ENCODE measurements around the gene LONP2. TPM values are rescaled to one million over a fixed set of nuclear protein-coding genes. Genes with fewer than 3 reads are reported as not detected.
"Not testable (repeated sequence)": the region's sequence is repeated elsewhere in the genome, so short reads cannot be mapped to it uniquely, and the experiment has no call there.

The LONP2 gene
- total RNA-seq, 2 experiments from 2014 or later: 49.9 to 53.9 TPM

- Mint-ChIP-seq H3K27ac (peak overlapping the region; percentile 54), H3K36me3 (ENCODE audit: low read depth) (peaks cover 29% of the 10 kb centered on the region), H3K4me1 (ENCODE audit: low read depth) (peaks cover 18% of the 10 kb centered on the region), H3K4me3 (no peak overlapping the region), H3K9me3 (no peaks in the 10 kb centered on the region), H3K27me3 (ENCODE audit: low read depth) (no peaks in the 10 kb centered on the region)
- intact Hi-C loops (cut with micrococcal nuclease): loop anchor here (1.0 kb wide), 5 partner anchors 32 to 277 kb away; partner anchors contain the start of gene SIAH1
- CTCF ChIA-PET: interaction anchor here (0.6 to 3.3 kb wide), 12 partner anchors 8 to 384 kb away, joined by 3 to 34 read pairs (median 3); no protein-coding TSS in a partner anchor
- DNase-seq: peak; percentile 79
These were observed 109.6 kb downstream of the LONP2 start for GRCh38 chr16:48353565-48354163.

DNA sequence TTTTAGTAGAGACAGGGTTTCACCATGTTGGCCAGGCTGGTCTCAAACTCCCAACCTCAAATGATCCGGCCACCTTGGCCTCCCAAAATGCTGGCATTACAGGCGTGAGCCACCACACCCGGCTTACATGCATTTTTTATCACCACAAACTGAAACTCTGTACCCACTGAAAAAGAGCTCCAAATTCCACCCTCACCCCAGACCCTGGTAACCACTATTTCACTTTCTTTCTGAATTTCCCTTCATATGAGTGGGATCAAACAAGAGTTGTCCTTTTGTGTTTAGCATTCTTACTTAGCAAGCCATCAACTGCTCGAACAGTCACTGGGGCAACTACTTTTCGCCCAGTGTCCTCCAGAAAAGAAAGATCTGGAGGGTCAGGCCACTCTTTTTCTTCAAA is 110.3 kb downstream of the LONP2 start:
- DNase-seq; H3K9me3 Mint-ChIP-seq; H3K4me3 Mint-ChIP-seq; intact Hi-C loops (cut with micrococcal nuclease); H3K27ac Mint-ChIP-seq; H3K27me3 Mint-ChIP-seq (ENCODE audit: low read depth): not testable (repeated sequence)
- Mint-ChIP-seq H3K4me1 (ENCODE audit: low read depth) (peaks cover 18% of the 10 kb centered on the region), H3K36me3 (ENCODE audit: low read depth) (peaks cover 26% of the 10 kb centered on the region)
- CTCF ChIA-PET: interaction anchor here (0.6 to 3.3 kb wide), 15 partner anchors 9 to 1792 kb away, joined by 3 to 34 read pairs (median 3); no protein-coding TSS in a partner anchor

- CTCF ChIA-PET: interaction anchor here (0.6 to 3.4 kb wide), 15 partner anchors 11 to 1793 kb away, joined by 3 to 34 read pairs (median 4); no protein-coding TSS in a partner anchor
- DNase-seq: no peak
- intact Hi-C loops (cut with micrococcal nuclease): no loop called here
- no peaks in the 10 kb centered on the region for H3K9me3 Mint-ChIP-seq
- H3K27me3 Mint-ChIP-seq (ENCODE audit: low read depth): no peaks in the 10 kb centered on the region
- H3K27ac Mint-ChIP-seq: no peak overlapping the region
- peaks cover 18% of the 10 kb centered on the region for H3K4me1 Mint-ChIP-seq (ENCODE audit: low read depth)
- H3K36me3 Mint-ChIP-seq (ENCODE audit: low read depth): peaks cover 25% of the 10 kb centered on the region
- no peak overlapping the region for H3K4me3 Mint-ChIP-seq
These were observed 111.1 kb downstream of the LONP2 start for GRCh38 chr16:48354877-48355855.

DNA sequence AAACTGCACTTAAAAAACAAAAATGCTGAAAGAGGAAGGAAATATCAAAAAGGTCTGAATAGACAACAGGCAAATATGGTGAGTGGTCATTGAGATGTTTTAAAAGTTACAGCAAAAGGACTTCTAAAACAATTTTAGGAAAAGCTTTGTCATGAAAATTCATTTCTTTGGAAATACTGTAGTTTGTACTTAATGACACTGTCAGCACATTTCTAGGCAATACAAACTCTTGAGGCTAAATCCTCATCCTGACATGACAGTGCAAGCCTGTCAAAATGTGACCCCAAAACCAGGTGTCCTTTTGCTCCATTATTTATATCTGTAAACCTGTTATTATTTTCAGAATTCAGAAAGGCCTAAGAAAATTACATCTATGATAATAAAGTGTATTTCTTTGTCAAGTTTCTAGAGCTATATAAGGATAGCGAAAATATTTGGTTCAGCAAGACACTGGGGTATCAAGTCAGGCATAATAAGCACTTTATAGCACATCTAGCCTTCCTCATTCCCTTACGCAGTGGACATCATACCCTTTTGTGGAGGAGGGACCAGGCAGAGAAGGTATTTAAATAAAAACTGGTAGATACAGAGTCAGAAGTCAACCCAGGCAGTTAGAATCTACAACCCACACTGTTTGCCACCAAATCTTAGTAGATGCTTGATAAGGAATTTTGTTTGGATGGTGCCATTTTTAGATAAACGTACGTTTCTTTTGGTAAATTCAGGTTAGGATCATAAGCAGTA is 112.7 kb downstream of the LONP2 start:
- no peak overlapping the region for H3K4me3 Mint-ChIP-seq
- H3K4me1 Mint-ChIP-seq (ENCODE audit: low read depth): peaks cover 29% of the 10 kb centered on the region
- intact Hi-C loops (cut with micrococcal nuclease): no loop called here
- no peak for DNase-seq
- peaks cover 20% of the 10 kb centered on the region for H3K36me3 Mint-ChIP-seq (ENCODE audit: low read depth)
- CTCF ChIA-PET: interaction anchor here (0.7 to 3.4 kb wide), 5 partner anchors 170 to 271 kb away, joined by 3 to 19 read pairs (median 5); no protein-coding TSS in a partner anchor
- H3K27me3 Mint-ChIP-seq (ENCODE audit: low read depth): no peaks in the 10 kb centered on the region
- H3K27ac Mint-ChIP-seq: peak overlapping the region; percentile 59
- no peaks in the 10 kb centered on the region for H3K9me3 Mint-ChIP-seq

- peaks cover 23% of the 10 kb centered on the region for H3K36me3 Mint-ChIP-seq (ENCODE audit: low read depth)
- H3K27ac Mint-ChIP-seq: no peak overlapping the region
- no peaks in the 10 kb centered on the region for H3K9me3 Mint-ChIP-seq
- DNase-seq: no peak
- no peaks in the 10 kb centered on the region for H3K27me3 Mint-ChIP-seq (ENCODE audit: low read depth)
- H3K4me1 Mint-ChIP-seq (ENCODE audit: low read depth): peaks cover 33% of the 10 kb centered on the region
- intact Hi-C loops (cut with micrococcal nuclease): no loop called here
- CTCF ChIA-PET: interaction anchor here (3.4 kb wide), 1 partner anchor 265 kb away, joined by 19 read pairs; no protein-coding TSS in a partner anchor
- no peak overlapping the region for H3K4me3 Mint-ChIP-seq
These were observed 114.3 kb downstream of the LONP2 start for GRCh38 chr16:48358419-48358818.

DNA sequence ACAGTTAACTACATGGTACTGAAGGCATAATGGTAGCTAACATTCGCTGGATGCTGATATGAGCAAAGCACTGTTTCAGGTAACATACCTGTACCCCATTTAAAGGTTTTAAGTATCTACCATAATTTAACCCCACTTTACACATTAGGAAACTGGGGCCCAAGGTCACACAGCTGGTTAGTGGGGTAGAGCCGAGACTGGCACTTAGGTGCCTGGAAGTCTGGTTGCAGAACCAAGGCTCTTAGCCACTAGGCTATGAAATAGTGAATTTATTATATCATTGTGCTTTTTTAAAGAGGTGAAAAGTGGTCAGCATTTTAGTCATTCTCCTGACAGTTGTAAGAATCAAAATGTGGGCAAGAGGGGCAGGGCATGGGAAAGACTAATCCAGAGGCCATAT is 115.9 kb downstream of the LONP2 start:
- H3K27ac Mint-ChIP-seq: no peak overlapping the region
- H3K9me3 Mint-ChIP-seq: no peaks in the 10 kb centered on the region
- DNase-seq: no peak
- H3K27me3 Mint-ChIP-seq (ENCODE audit: low read depth): no peaks in the 10 kb centered on the region
- H3K4me3 Mint-ChIP-seq: no peak overlapping the region
- H3K36me3 Mint-ChIP-seq (ENCODE audit: low read depth): peaks cover 13% of the 10 kb centered on the region
- intact Hi-C loops (cut with micrococcal nuclease): loop anchor here (10.0 kb wide), 1 partner anchor 1975 kb away; no protein-coding TSS in a partner anchor
- H3K4me1 Mint-ChIP-seq (ENCODE audit: low read depth): peaks cover 28% of the 10 kb centered on the region
- CTCF ChIA-PET: interaction anchor here (1.2 to 3.6 kb wide), 4 partner anchors 9 to 270 kb away, joined by 3 to 13 read pairs (median 4); no protein-coding TSS in a partner anchor

DNA sequence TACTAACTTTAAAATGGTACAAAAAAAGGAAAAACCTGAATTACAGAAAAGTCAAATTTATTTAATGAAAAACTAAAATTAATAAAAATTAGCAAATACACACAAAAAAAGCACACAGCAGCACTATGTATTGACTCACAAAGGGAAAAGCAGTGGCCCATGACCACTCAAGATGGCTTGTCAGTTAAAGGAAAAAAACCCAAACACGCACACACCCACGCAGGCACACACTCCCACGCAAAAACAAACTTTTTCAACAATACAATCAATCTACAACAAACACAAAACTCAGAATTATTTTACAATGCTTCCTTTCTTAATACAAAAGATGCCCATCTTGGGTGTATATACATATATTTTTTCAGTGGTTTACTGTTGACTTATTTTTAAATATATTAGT is 116.9 kb downstream of the LONP2 start:
- no peak overlapping the region for H3K27ac Mint-ChIP-seq
- H3K9me3 Mint-ChIP-seq: no peaks in the 10 kb centered on the region
- no peak for DNase-seq
- CTCF ChIA-PET: interaction anchor here (1.2 to 3.6 kb wide), 3 partner anchors 19 to 269 kb away, joined by 3 to 13 read pairs (median 5); no protein-coding TSS in a partner anchor
- peaks cover 8% of the 10 kb centered on the region for H3K36me3 Mint-ChIP-seq (ENCODE audit: low read depth)
- intact Hi-C loops (cut with micrococcal nuclease): loop anchor here (10.0 kb wide), 1 partner anchor 1974 kb away; no protein-coding TSS in a partner anchor
- no peaks in the 10 kb centered on the region for H3K27me3 Mint-ChIP-seq (ENCODE audit: low read depth)
- no peak overlapping the region for H3K4me3 Mint-ChIP-seq
- H3K4me1 Mint-ChIP-seq (ENCODE audit: low read depth): peaks cover 33% of the 10 kb centered on the region

- intact Hi-C loops (cut with micrococcal nuclease): loop anchor here (10.0 kb wide), 1 partner anchor 1973 kb away; no protein-coding TSS in a partner anchor
These were observed 117.5 kb downstream of the LONP2 start for GRCh38 chr16:48361540-48362144.

DNA sequence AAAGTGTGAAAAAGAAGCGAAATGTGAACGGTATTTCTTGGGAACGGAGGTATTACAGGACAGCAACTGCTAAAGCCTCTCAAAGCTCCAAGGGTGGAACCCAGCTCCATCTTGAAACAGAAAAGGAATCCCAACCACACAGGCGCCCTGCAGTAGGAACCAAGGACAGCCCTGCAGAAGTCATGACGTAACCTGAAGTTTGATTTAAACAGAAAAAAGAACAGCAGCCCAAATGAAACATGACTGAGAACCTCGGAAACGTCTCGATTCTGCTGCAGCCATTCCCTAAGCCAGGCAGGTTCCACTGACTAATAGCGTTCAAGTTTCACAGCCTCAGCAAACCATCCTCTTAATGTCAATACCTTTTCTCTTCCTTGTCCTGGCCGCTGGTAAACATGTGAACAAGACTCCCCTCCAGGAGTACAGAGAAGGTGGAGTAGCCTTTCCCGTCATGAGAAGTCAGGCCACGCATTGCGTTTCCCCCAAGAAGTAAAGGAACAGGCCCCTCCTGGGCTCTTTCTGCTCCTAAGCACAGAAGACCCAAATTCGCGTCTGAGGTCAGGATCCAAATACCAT is 121.0 kb downstream of the LONP2 start:
- Mint-ChIP-seq H3K36me3 (ENCODE audit: low read depth) (peaks cover 7% of the 10 kb centered on the region), H3K4me1 (ENCODE audit: low read depth) (peaks cover 64% of the 10 kb centered on the region), H3K27ac (peak overlapping the region; percentile 71), H3K9me3 (no peaks in the 10 kb centered on the region), H3K27me3 (ENCODE audit: low read depth) (no peaks in the 10 kb centered on the region), H3K4me3 (peak overlapping the region; percentile 99)
- intact Hi-C loops (cut with micrococcal nuclease): loop anchor here (5.0 to 10.0 kb wide), 5 partner anchors 92 to 1970 kb away; partner anchors contain the start of gene DNAJA2
- CTCF ChIA-PET: interaction anchor here (0.7 to 4.2 kb wide), 5 partner anchors 11 to 265 kb away, joined by 3 to 28 read pairs (median 7); no protein-coding TSS in a partner anchor
- no peak for DNase-seq

More at GRCh38 chr16:48361540-48362144, 117.5 kb downstream of the LONP2 start:
- H3K36me3 Mint-ChIP-seq (ENCODE audit: low read depth): peaks cover 10% of the 10 kb centered on the region
- CTCF ChIA-PET: interaction anchor here (3.6 kb wide), 1 partner anchor 262 kb away, joined by 13 read pairs; no protein-coding TSS in a partner anchor
- no peaks in the 10 kb centered on the region for H3K27me3 Mint-ChIP-seq (ENCODE audit: low read depth)
- peaks cover 38% of the 10 kb centered on the region for H3K4me1 Mint-ChIP-seq (ENCODE audit: low read depth)
- no peak for DNase-seq
- no peak overlapping the region for H3K27ac Mint-ChIP-seq
- H3K9me3 Mint-ChIP-seq: no peaks in the 10 kb centered on the region
- H3K4me3 Mint-ChIP-seq: no peak overlapping the region

DNA sequence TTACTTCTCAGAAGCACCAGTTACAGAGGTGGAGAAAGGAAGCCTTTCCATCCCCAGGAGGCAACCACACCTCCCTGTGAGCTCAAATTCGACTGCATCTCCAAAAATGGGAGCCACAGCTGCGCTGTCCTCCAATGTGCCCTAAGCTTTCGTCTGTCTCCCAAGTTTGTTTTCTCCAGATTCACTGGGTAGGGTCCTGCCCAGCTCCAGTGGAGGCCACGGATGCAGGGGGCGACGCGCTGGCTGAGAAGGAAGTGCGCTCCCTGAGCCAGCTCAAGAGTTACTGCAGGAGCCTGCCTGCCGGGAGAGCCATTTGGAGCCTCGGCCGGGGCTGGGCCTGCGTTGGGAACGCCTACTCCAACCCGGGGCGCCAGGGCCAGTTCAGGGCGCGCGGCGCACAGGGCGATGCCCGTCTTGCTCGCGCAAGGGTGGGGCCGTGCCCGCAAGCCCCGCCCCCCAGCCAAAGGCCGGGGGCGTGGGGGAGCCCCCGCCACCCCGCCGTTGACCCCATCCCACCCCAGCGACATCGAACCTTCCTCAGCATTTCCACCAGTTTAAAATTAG is 121.6 kb downstream of the LONP2 start:
- peaks cover 65% of the 10 kb centered on the region for H3K4me1 Mint-ChIP-seq (ENCODE audit: low read depth)
- H3K27ac Mint-ChIP-seq: peak overlapping the region; percentile 100
- DNase-seq: peak; percentile 88
- H3K9me3 Mint-ChIP-seq: no peaks in the 10 kb centered on the region
- intact Hi-C loops (cut with micrococcal nuclease): loop anchor here (1.0 to 10.0 kb wide), 9 partner anchors 20 to 1969 kb away; partner anchors contain the start of genes DNAJA2, LONP2 and SIAH1
- CTCF ChIA-PET: interaction anchor here (0.5 to 4.2 kb wide), 6 partner anchors 11 to 265 kb away, joined by 4 to 28 read pairs (median 6); no protein-coding TSS in a partner anchor
- H3K36me3 Mint-ChIP-seq (ENCODE audit: low read depth): peaks cover 7% of the 10 kb centered on the region
- no peaks in the 10 kb centered on the region for H3K27me3 Mint-ChIP-seq (ENCODE audit: low read depth)
- H3K4me3 Mint-ChIP-seq: peak overlapping the region; percentile 99

All from activated naive CD4-positive, alpha-beta T cell treated with anti-CD3 and anti-CD28 coated beads for 36 hours (primary cell).